ENCODE results near the gene SLC13A4. TPM values are rescaled to one million over a fixed set of nuclear protein-coding genes. Genes with fewer than 3 reads are reported as not detected.

Gene SLC13A4
- total and polyA plus RNA-seq, 2 of the 13 experiments (the other 11 are each of a cell fraction or from before 2014, with no cell fraction given) = 0.04 TPM; not detected in 1

DNA sequence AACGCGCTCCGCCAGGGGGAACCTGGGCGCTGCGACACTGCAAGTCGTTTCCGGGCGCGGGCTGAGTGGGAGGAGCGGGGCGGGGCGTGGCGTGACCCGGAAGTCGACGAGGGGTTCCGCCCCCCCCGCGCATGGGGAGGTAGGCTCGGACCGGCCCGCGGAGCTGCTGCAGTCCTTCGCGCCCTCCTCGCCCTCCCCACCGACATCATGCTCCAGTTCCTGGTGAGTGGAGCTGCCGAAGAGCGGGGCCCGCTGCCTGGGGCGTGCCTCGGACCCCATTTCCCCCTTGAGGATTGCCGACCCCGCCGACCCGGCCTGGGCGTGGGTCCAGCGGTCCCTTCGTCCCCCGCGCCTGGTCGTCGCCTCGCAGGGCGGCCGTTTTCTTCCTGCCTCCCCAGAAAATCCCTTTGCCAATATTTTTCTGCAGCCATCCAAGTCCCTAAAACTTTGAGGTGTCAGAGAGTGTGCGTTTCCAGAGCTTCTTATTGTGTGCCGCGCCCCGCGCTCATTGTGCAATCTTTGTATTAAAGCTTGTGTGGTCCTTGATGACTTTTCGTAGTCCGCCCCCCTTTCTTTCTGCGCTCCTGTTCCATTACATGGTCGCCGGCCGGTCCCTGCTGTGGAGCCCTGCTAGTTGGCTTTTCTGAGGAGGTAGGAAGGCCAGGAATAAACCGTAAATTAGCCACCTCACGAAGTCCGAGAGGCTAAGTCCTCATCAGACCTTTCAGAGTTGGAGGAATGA, 65.4 kb downstream of the SLC13A4 start, which contains the start of gene STMP1 (continued):
- TF ChIP-seq HOXA3 (CRISPR knock-in tag; IDR thresholded peaks at IDR 0.05) (peak; percentile 84), PAF1 (CRISPR knock-in tag; IDR thresholded peaks at IDR 0.05) (no peak), KMT2B (CRISPR knock-in tag; IDR thresholded peaks at IDR 0.05) (peak; percentile 99), KDM3A (CRISPR knock-in tag; IDR thresholded peaks at IDR 0.05; ENCODE audit: low read depth) (peak; percentile 95), KMT2A (CRISPR knock-in tag; IDR thresholded peaks at IDR 0.05) (peak; percentile 92), ELF4 (CRISPR knock-in tag; IDR thresholded peaks at IDR 0.05; ENCODE audit: borderline replicate concordance) (peak; percentile 87; the same call in 1 of the 2 replicates), MTA3 (CRISPR knock-in tag; IDR thresholded peaks at IDR 0.05) (no peak), IKZF4 (CRISPR knock-in tag; IDR thresholded peaks at IDR 0.05; ENCODE audit: borderline replicate concordance, low read depth, not compliant biosample characterization) (peak; percentile 63), KAT8 (CRISPR knock-in tag; IDR thresholded peaks at IDR 0.05) (peak; percentile 96), ARHGAP35 (CRISPR knock-in tag; IDR thresholded peaks at IDR 0.05; ENCODE audit: borderline replicate concordance) (peak; percentile 81), ZNF329 (CRISPR knock-in tag; IDR thresholded peaks at IDR 0.05; ENCODE audit: low read depth) (peak; percentile 65), NR1H2 (CRISPR knock-in tag; IDR thresholded peaks at IDR 0.05; ENCODE audit: borderline replicate concordance, low read depth) (0 out of 2 replicates have a peak, but pooled peaks have one; percentile 28), ZZZ3 (CRISPR knock-in tag; IDR thresholded peaks at IDR 0.05; ENCODE audit: borderline replicate concordance) (peak; percentile 21; the same call in 1 of the 2 replicates), NR2F6 (IDR thresholded peaks at IDR 0.05) (no peak), NR2F6 (CRISPR knock-in tag; IDR thresholded peaks at IDR 0.05) (peak; percentile 82; the same call in 1 of the 2 replicates), YEATS2 (CRISPR knock-in tag; IDR thresholded peaks at IDR 0.05; ENCODE audit: borderline replicate concordance) (peak; percentile 94), NCOA1 (CRISPR knock-in tag; IDR thresholded peaks at IDR 0.05) (no peak)
- TF ChIP-seq, protein P1, sequence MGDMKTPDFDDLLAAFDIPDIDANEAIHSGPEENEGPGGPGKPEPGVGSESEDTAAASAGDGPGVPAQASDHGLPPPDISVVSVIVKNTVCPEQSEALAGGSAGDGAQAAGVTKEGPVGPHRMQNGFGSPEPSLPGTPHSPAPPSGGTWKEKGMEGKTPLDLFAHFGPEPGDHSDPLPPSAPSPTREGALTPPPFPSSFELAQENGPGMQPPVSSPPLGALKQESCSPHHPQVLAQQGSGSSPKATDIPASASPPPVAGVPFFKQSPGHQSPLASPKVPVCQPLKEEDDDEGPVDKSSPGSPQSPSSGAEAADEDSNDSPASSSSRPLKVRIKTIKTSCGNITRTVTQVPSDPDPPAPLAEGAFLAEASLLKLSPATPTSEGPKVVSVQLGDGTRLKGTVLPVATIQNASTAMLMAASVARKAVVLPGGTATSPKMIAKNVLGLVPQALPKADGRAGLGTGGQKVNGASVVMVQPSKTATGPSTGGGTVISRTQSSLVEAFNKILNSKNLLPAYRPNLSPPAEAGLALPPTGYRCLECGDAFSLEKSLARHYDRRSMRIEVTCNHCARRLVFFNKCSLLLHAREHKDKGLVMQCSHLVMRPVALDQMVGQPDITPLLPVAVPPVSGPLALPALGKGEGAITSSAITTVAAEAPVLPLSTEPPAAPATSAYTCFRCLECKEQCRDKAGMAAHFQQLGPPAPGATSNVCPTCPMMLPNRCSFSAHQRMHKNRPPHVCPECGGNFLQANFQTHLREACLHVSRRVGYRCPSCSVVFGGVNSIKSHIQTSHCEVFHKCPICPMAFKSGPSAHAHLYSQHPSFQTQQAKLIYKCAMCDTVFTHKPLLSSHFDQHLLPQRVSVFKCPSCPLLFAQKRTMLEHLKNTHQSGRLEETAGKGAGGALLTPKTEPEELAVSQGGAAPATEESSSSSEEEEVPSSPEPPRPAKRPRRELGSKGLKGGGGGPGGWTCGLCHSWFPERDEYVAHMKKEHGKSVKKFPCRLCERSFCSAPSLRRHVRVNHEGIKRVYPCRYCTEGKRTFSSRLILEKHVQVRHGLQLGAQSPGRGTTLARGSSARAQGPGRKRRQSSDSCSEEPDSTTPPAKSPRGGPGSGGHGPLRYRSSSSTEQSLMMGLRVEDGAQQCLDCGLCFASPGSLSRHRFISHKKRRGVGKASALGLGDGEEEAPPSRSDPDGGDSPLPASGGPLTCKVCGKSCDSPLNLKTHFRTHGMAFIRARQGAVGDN (CRISPR knock-in tag; IDR thresholded peaks at IDR 0.05) = peak; percentile 95
- TF ChIP-seq, protein P2, sequence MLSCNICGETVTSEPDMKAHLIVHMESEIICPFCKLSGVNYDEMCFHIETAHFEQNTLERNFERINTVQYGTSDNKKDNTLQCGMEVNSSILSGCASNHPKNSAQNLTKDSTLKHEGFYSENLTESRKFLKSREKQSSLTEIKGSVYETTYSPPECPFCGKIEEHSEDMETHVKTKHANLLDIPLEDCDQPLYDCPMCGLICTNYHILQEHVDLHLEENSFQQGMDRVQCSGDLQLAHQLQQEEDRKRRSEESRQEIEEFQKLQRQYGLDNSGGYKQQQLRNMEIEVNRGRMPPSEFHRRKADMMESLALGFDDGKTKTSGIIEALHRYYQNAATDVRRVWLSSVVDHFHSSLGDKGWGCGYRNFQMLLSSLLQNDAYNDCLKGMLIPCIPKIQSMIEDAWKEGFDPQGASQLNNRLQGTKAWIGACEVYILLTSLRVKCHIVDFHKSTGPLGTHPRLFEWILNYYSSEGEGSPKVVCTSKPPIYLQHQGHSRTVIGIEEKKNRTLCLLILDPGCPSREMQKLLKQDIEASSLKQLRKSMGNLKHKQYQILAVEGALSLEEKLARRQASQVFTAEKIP (CRISPR knock-in tag; IDR thresholded peaks at IDR 0.05; ENCODE audit: borderline replicate concordance) = no peak
- TF ChIP-seq, protein P3, sequence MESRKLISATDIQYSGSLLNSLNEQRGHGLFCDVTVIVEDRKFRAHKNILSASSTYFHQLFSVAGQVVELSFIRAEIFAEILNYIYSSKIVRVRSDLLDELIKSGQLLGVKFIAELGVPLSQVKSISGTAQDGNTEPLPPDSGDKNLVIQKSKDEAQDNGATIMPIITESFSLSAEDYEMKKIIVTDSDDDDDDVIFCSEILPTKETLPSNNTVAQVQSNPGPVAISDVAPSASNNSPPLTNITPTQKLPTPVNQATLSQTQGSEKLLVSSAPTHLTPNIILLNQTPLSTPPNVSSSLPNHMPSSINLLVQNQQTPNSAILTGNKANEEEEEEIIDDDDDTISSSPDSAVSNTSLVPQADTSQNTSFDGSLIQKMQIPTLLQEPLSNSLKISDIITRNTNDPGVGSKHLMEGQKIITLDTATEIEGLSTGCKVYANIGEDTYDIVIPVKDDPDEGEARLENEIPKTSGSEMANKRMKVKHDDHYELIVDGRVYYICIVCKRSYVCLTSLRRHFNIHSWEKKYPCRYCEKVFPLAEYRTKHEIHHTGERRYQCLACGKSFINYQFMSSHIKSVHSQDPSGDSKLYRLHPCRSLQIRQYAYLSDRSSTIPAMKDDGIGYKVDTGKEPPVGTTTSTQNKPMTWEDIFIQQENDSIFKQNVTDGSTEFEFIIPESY (CRISPR knock-in tag; IDR thresholded peaks at IDR 0.05) = 0 out of 2 replicates have a peak, but pooled peaks have one; percentile 30
- TF ChIP-seq, protein P4, sequence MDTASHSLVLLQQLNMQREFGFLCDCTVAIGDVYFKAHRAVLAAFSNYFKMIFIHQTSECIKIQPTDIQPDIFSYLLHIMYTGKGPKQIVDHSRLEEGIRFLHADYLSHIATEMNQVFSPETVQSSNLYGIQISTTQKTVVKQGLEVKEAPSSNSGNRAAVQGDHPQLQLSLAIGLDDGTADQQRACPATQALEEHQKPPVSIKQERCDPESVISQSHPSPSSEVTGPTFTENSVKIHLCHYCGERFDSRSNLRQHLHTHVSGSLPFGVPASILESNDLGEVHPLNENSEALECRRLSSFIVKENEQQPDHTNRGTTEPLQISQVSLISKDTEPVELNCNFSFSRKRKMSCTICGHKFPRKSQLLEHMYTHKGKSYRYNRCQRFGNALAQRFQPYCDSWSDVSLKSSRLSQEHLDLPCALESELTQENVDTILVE (CRISPR knock-in tag; IDR thresholded peaks at IDR 0.05) = peak; percentile 38

All from HepG2 (cell line).